Endothelial cell of umbilical vein (primary cell): ENCODE results near the gene TMEM61. TPM values are rescaled to one million over a fixed set of nuclear protein-coding genes. Genes with fewer than 3 reads are reported as not detected.

ENCODE experiments used
- BruUV-seq: library from RNA; stranded (reverse); fragments of 400-500 nt; replicated peaks from 2 replicates; lab custom pipeline; 2021; lab: Mats Ljungman, UMichigan
- CTCF ChIA-PET: fragments of 300-600, 350-600 bp; sonication (Branson Sonifier 250); formaldehyde crosslinking; loops from one replicate; lab custom pipeline; 2021; ENCODE audit warnings: antibody characterized with exemption, inconsistent platforms; lab: Charles Lee
- POLR2A ChIA-PET: fragments of 300-600, 350-600 bp; sonication (Branson Sonifier 250); formaldehyde crosslinking; loops from one replicate; lab custom pipeline; 2021; ENCODE audit warnings: antibody characterized with exemption, inconsistent platforms; lab: Charles Lee
- DNase-seq: peaks from one replicate; pipeline ENCODE4 v3.0.0-alpha.2; 2011; ENCODE audit warnings: low read depth, low spot score
- FAIRE-seq: peaks from 2 replicates; lab custom pipeline; 2011; peaks lifted over from hg19 to GRCh38; lab: Jason Lieb, UNC
- H2AFZ ChIP-seq: 2 replicates; pipeline ENCODE4 v1.6.0; 2012; ENCODE audit warnings: low read depth, low read length, control low read depth, inconsistent platforms
- H3K27ac ChIP-seq: 2 replicates; pipeline ENCODE4 v1.5.1; 2011; ENCODE audit warnings: low read depth, mild to moderate bottlenecking, control low read depth, low read length, moderate library complexity; ENCODE audit not compliant: insufficient read depth
- H3K27me3 ChIP-seq, 2 experiments: 2 replicates each; pipeline versions ENCODE4 v1.6.0 to v1.6.1; 2011; ENCODE audit warnings: low read length in 2 of 2, mixed read lengths in 1 of 2; ENCODE audit not compliant: control insufficient read depth in 2 of 2, insufficient read depth in 2 of 2
- H3K36me3 ChIP-seq, 2 experiments: 2 replicates in 1 of 2; 3 replicates in 1 of 2; pipeline ENCODE4 v1.5.1; 2011; ENCODE audit warnings: low read length in 2 of 2, mild to moderate bottlenecking in 1 of 2, moderate library complexity in 1 of 2; ENCODE audit not compliant: control insufficient read depth in 2 of 2, insufficient read depth in 2 of 2; ENCODE audit errors: extremely low read depth in 1 of 2
- H3K4me1 ChIP-seq: 3 replicates; pipeline ENCODE4 v1.5.1; 2011; ENCODE audit warnings: mild to moderate bottlenecking, low read length; ENCODE audit not compliant: control insufficient read depth, insufficient read depth; ENCODE audit errors: extremely low read depth
- H3K4me2 ChIP-seq: 2 replicates; pipeline ENCODE4 v1.6.1; 2011; ENCODE audit warnings: low read length, control low read depth, mixed read lengths; ENCODE audit not compliant: insufficient read depth
- H3K4me3 ChIP-seq, 3 experiments: fragments of 200-600 bp in 1 of 3; sonication (generic), shearing (Covaris generic) in 1 of 3; replicated peaks in 1 of 3; 2 replicates each; pipeline ENCODE4 v1.5.1; 2011 to 2016; ENCODE audit warnings: control low read depth in 3 of 3, low read length in 3 of 3, mild to moderate bottlenecking in 2 of 3, inconsistent platforms in 1 of 3, low read depth in 1 of 3, moderate library complexity in 1 of 3; ENCODE audit not compliant: insufficient read depth in 1 of 3
- H3K79me2 ChIP-seq: 2 replicates; pipeline ENCODE4 v1.6.0; 2012; ENCODE audit warnings: low read length, inconsistent platforms; ENCODE audit not compliant: control insufficient read depth, insufficient read depth
- H3K9ac ChIP-seq: replicated peaks from 2 replicates; pipeline ENCODE3; 2011; ENCODE audit warnings: low read length, control low read depth; ENCODE audit not compliant: insufficient read depth; ENCODE audit errors: extremely low read depth
- H3K9me1 ChIP-seq: replicated peaks from 3 replicates; pipeline ENCODE4 v1.6.0; 2011; ENCODE audit warnings: mild to moderate bottlenecking, low read length; ENCODE audit not compliant: control insufficient read depth, insufficient read depth; ENCODE audit errors: extremely low read depth
- H3K9me3 ChIP-seq: replicated peaks from 2 replicates; pipeline ENCODE4 v1.5.1; 2012; ENCODE audit warnings: low read length, inconsistent platforms; ENCODE audit not compliant: control insufficient read depth, insufficient read depth
- H4K20me1 ChIP-seq: replicated peaks from 2 replicates; pipeline ENCODE3; 2011; ENCODE audit warnings: mild to moderate bottlenecking, low read length; ENCODE audit not compliant: control insufficient read depth, insufficient read depth; ENCODE audit errors: extremely low read depth
- FOS ChIP-seq: IDR thresholded peaks from 2 replicates; pipeline ENCODE4 v1.6.1; 2011; ENCODE audit warnings: mild to moderate bottlenecking, low read length, moderate library complexity, borderline replicate concordance; ENCODE audit not compliant: insufficient read depth
- GATA2 ChIP-seq: IDR thresholded peaks from 2 replicates; pipeline ENCODE4 v1.7.0; 2011; ENCODE audit warnings: low read depth, mild to moderate bottlenecking, moderate library complexity, mixed read lengths, low read length; ENCODE audit not compliant: insufficient read length, insufficient read depth
- JUN ChIP-seq: IDR thresholded peaks from 2 replicates; pipeline ENCODE4 v1.6.1; 2011; ENCODE audit warnings: borderline replicate concordance, low read depth; ENCODE audit not compliant: insufficient read length, insufficient read depth
- MYC ChIP-seq: IDR thresholded peaks from one replicate; pipeline ENCODE4 v1.6.1; 2011; ENCODE audit warnings: mild to moderate bottlenecking, low read depth, low read length
- POLR2A ChIP-seq: IDR thresholded peaks from 2 replicates; pipeline ENCODE4 v1.6.1; 2012; ENCODE audit warnings: low read depth, mild to moderate bottlenecking, control low read depth, low read length
- POLR2AphosphoS5 ChIP-seq: IDR thresholded peaks from 2 replicates; pipeline ENCODE4 v1.6.1; 2012; ENCODE audit warnings: low read depth, mild to moderate bottlenecking, control low read depth, low read length, moderate library complexity; ENCODE audit not compliant: insufficient read depth
- dilution Hi-C: fragments of 300-500 bp; cut with MboI; formaldehyde crosslinking; loops from one replicate; pipeline ENCODE4 v1.15.0; 2019; ENCODE audit warnings: low sequenced_read_pairs; ENCODE audit not compliant: extremely low pct_ligation_motif_present
- intact Hi-C: fragments of 100-400 bp; cut with micrococcal nuclease; formaldehyde crosslinking; loops from one replicate; pipeline ENCODE4 v1.10.0; 2022
- polyA plus RNA-seq, 4 experiments: library from polyadenylated mRNA; depleted of rRNA in 3 of 4; stranded (reverse) in 3 of 4; unstranded in 1 of 4; fragments of >200 nt; gene quantifications; 2 replicates each; pipeline versions ENCODE4 v1.2.1 to v1.2.3, GENCODE V29; 2011 to 2012; ENCODE audit warnings: missing spikeins in 1 of 4
- total RNA-seq: library from RNA; stranded (reverse); gene quantifications from 2 replicates; pipeline ENCODE4 v1.2.3, GENCODE V29; 2021
- TF ChIP-seq, protein P1 (sequence below), 2 donors: IDR thresholded peaks; 1 replicate in 1 of 2; 2 replicates in 1 of 2; pipeline ENCODE4 v1.5.1; 2011; ENCODE audit warnings: low read length in 2 of 2, mild to moderate bottlenecking in 2 of 2, moderate library complexity in 2 of 2, control low read depth in 1 of 2, inconsistent platforms in 1 of 2, low read depth in 1 of 2; ENCODE audit not compliant: insufficient read depth in 1 of 2; ENCODE audit errors: extremely low read depth in 1 of 2
- TF ChIP-seq, protein P2 (sequence below): IDR thresholded peaks from 2 replicates; pipeline ENCODE4 v1.6.1; 2011; ENCODE audit not compliant: insufficient read depth, insufficient read length

TMEM61 gene
- total and polyA plus RNA-seq, 2 donors (not counting 3 experiments of a cell fraction or from before 2014, with no cell fraction given): not detected

DNA sequence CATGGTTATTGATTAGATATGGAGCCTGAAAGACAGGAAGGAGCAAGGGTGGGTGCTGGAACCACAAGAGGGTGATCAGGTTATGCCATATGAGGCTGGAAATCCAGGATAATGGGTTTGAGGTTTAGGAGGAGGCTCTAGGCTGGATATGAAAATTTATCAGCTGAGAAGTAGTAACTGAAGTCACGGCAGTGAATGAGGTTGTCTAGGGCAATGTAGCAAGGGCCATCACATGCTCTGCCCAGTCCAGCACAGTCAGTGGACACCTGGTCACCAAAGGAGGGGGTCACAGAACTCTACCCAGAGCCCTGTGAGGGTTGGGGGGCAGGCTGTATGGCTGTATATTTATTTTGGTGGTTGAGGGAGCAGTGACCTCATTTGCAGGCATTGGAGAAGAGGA, 10.5 kb upstream of the TMEM61 start:
- H3K79me2 ChIP-seq: no peaks in the 10 kb centered on the region
- no peak overlapping the region for H3K4me2 ChIP-seq
- H3K9ac ChIP-seq: no peak overlapping the region
- H3K4me3 ChIP-seq: no peak overlapping the region
- dilution Hi-C loops (no loop called here), intact Hi-C loops (no loop called here)
- BruUV-seq: no TSS peak
- peaks cover 17% of the 10 kb centered on the region for H3K4me1 ChIP-seq
- TF ChIP-seq JUN: no peak
- TF ChIP-seq GATA2: no peak
- TF ChIP-seq MYC: no peak
- TF ChIP-seq POLR2A: no peak
- no peak for TF ChIP-seq FOS
- TF ChIP-seq, protein P1, sequence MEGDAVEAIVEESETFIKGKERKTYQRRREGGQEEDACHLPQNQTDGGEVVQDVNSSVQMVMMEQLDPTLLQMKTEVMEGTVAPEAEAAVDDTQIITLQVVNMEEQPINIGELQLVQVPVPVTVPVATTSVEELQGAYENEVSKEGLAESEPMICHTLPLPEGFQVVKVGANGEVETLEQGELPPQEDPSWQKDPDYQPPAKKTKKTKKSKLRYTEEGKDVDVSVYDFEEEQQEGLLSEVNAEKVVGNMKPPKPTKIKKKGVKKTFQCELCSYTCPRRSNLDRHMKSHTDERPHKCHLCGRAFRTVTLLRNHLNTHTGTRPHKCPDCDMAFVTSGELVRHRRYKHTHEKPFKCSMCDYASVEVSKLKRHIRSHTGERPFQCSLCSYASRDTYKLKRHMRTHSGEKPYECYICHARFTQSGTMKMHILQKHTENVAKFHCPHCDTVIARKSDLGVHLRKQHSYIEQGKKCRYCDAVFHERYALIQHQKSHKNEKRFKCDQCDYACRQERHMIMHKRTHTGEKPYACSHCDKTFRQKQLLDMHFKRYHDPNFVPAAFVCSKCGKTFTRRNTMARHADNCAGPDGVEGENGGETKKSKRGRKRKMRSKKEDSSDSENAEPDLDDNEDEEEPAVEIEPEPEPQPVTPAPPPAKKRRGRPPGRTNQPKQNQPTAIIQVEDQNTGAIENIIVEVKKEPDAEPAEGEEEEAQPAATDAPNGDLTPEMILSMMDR (IDR thresholded peaks at IDR 0.05; ENCODE audit: extremely low read depth in 1 of 2, insufficient read depth in 1 of 2, low read depth in 1 of 2, low read length in 2 of 2): no peak
- DNase-seq (no peak), FAIRE-seq (no peak)
- H3K9me1 ChIP-seq: no peaks in the 10 kb centered on the region
- ChIA-PET POLR2A (no interaction called here), CTCF (no interaction called here)
- no peaks in the 10 kb centered on the region for H3K36me3 ChIP-seq
- H4K20me1 ChIP-seq: no peaks in the 10 kb centered on the region
- peaks cover 2% of the 10 kb centered on the region in 2 experiments for H3K27me3 ChIP-seq
- no peak overlapping the region for H2AFZ ChIP-seq
- H3K9me3 ChIP-seq: no peaks in the 10 kb centered on the region
- no peak overlapping the region for H3K27ac ChIP-seq

DNA sequence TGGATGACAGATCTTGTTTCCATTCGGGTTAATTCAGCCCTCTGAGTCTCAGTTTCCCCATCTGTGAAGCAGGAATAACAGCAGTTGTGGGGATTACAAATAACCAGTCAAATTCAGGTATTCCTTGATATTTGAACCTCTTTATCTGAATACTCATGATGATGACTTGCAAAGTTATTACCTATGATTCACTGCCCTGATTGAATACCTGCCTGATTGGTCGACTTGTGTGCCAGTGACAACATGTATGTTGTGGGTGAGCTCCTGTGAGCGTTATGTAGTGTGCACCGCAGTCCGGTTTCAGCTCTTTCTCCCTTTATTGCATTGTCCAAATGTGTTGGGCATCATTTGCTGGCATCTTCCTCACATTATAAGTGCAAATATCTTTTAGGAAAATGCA, 9.5 kb upstream of the TMEM61 start:
- H3K27ac ChIP-seq: no peak overlapping the region
- no peak overlapping the region for H3K4me3 ChIP-seq
- ChIA-PET POLR2A (no interaction called here), CTCF (interaction anchor here (2.0 kb wide), 1 partner anchor 20 kb away, joined by 8 read pairs; no protein-coding TSS in a partner anchor)
- no peak overlapping the region for H3K9ac ChIP-seq
- H2AFZ ChIP-seq: no peak overlapping the region
- H3K4me1 ChIP-seq: peaks cover 11% of the 10 kb centered on the region
- intact Hi-C loops: no loop called here
- dilution Hi-C loops: no loop called here
- no TSS peak for BruUV-seq
- no peaks in the 10 kb centered on the region for H3K36me3 ChIP-seq
- no peak overlapping the region for H3K4me2 ChIP-seq
- H3K9me1 ChIP-seq: no peaks in the 10 kb centered on the region
- FAIRE-seq (no peak), DNase-seq (no peak)
- TF ChIP-seq FOS (no peak), GATA2 (no peak), POLR2AphosphoS5 (no peak), JUN (no peak), POLR2A (no peak), MYC (no peak)
- TF ChIP-seq, protein P1 (IDR thresholded peaks at IDR 0.05; ENCODE audit: extremely low read depth in 1 of 2, insufficient read depth in 1 of 2, low read depth in 1 of 2, low read length in 2 of 2): no peak
- TF ChIP-seq, protein P2, sequence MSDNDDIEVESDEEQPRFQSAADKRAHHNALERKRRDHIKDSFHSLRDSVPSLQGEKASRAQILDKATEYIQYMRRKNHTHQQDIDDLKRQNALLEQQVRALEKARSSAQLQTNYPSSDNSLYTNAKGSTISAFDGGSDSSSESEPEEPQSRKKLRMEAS: no peak
- H4K20me1 ChIP-seq: no peaks in the 10 kb centered on the region
- peaks cover 2% of the 10 kb centered on the region in 2 experiments for H3K27me3 ChIP-seq
- H3K79me2 ChIP-seq: no peaks in the 10 kb centered on the region
- H3K9me3 ChIP-seq: no peaks in the 10 kb centered on the region
